ENCODE data around the gene CLCA1.

The CLCA1 gene

GRCh38 chr1:86441581-86441980 lies 27.1 kb upstream of the CLCA1 start:
- DNase-seq (ENCODE audit: low spot score) = no peak
- no peak for TF ChIP-seq CTCF (IDR thresholded peaks at IDR 0.05; ENCODE audit: extremely low read depth, insufficient read depth, missing control alignments)

GRCh38 chr1:86441997-86442396 lies 26.7 kb upstream of the CLCA1 start:
- no peak for TF ChIP-seq CTCF (IDR thresholded peaks at IDR 0.05; ENCODE audit: extremely low read depth, insufficient read depth, missing control alignments)
- no peak for DNase-seq (ENCODE audit: low spot score)
- in situ Hi-C loops (cut with MboI; ENCODE audit: low pct_unique_long_range_greater_than_20kb, low sequenced_read_pairs, unreplicated experiment) = no loop called here

More at GRCh38 chr1:86441581-86441980, 27.1 kb upstream of the CLCA1 start:
- in situ Hi-C loops (cut with MboI; ENCODE audit: low pct_unique_long_range_greater_than_20kb, low sequenced_read_pairs, unreplicated experiment) = no loop called here

GRCh38 chr1:86445919-86446318 lies 22.8 kb upstream of the CLCA1 start:
- DNase-seq (ENCODE audit: low spot score) = no peak
- no peak for TF ChIP-seq CTCF (IDR thresholded peaks at IDR 0.05; ENCODE audit: extremely low read depth, insufficient read depth, missing control alignments)
- in situ Hi-C loops (cut with MboI; ENCODE audit: low pct_unique_long_range_greater_than_20kb, low sequenced_read_pairs, unreplicated experiment) = no loop called here

- no peak for TF ChIP-seq CTCF (IDR thresholded peaks at IDR 0.05; ENCODE audit: extremely low read depth, insufficient read depth, missing control alignments)
- in situ Hi-C loops (cut with MboI; ENCODE audit: low pct_unique_long_range_greater_than_20kb, low sequenced_read_pairs, unreplicated experiment) = no loop called here
These were observed 21.4 kb upstream of the CLCA1 start for GRCh38 chr1:86447198-86447790.

GRCh38 chr1:86448670-86449069 lies 20.1 kb upstream of the CLCA1 start:
- in situ Hi-C loops (cut with MboI; ENCODE audit: low pct_unique_long_range_greater_than_20kb, low sequenced_read_pairs, unreplicated experiment) = no loop called here
- TF ChIP-seq CTCF (IDR thresholded peaks at IDR 0.05; ENCODE audit: extremely low read depth, insufficient read depth, missing control alignments) = no peak
- DNase-seq (ENCODE audit: low spot score) = no peak

More at GRCh38 chr1:86447198-86447790, 21.4 kb upstream of the CLCA1 start:
- no peak for DNase-seq (ENCODE audit: low spot score)

- in situ Hi-C loops (cut with MboI; ENCODE audit: low pct_unique_long_range_greater_than_20kb, low sequenced_read_pairs, unreplicated experiment) = no loop called here
- DNase-seq (ENCODE audit: low spot score) = no peak
- no peak for TF ChIP-seq CTCF (IDR thresholded peaks at IDR 0.05; ENCODE audit: extremely low read depth, insufficient read depth, missing control alignments)
These were observed 19.6 kb upstream of the CLCA1 start for GRCh38 chr1:86449103-86449502.
